A172 (cell line): ENCODE results near the gene NRDC. TPM values are rescaled to one million over a fixed set of nuclear protein-coding genes. Genes with fewer than 3 reads are reported as not detected.
"Not testable (repeated sequence)": the region's sequence is repeated elsewhere in the genome, so short reads cannot be mapped to it uniquely, and the experiment has no call there.

ENCODE experiments used
- DNase-seq: peaks from one replicate; pipeline ENCODE4 v3.0.0-alpha.2; 2015; ENCODE audit warnings: low spot score
- total RNA-seq: library from RNA; depleted of rRNA; stranded (reverse); fragments of >200 nt; shearing (Covaris generic); gene quantifications from 2 replicates; pipeline ENCODE4 v1.2.3, GENCODE V29; 2014; rRNA removed

The NRDC gene
- total RNA-seq, result 41.5 and 63.0 TPM in 2 replicates

DNA sequence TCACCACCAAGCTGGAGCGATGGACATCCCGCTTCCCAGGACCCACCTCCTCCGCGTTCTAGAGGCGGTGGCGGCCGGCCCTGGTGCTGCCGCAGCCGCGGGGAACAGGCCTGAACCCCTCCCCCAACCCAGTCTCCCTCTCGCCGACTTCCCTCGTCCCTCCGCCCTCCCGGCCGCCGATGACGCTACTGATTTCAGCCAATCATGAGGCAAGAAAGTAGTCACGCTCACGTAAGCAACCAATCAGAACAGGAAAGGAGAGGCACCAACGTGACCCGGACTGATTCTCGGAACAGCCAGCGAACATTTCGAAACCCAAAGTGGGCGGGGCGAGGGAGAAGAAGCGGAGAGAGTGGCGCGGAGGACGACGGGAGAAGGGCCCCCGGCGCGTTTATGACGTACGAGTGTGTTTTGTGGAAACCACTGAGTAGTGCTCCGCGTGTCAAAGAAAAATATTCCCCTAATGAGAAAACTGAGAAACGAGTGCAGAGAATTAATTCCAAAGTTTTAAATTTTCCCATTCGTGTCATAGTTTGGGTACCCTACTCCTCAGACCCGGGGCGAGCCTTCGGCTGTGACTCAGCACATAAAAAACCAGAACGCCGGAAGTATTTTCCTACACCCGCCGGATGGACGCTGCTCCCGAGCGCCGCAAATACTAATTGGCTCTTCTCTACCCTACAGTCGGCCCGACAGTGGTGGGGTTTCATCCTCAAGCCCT lies at the start of gene NRDC:
NRDC (minus strand) TSS at position 112 of the 721 bp plus-strand sequence. CDS start 112 bp downstream, outside the sequence.
- DNase-seq, result peak; percentile 99

- no peak for DNase-seq
Observed at GRCh38 chr1:51927029-51927428, 48.5 kb upstream of the NRDC start.

GRCh38 chr1:51926171-51926812 lies 47.8 kb upstream of the NRDC start:
- DNase-seq, result peak; percentile 19

DNA sequence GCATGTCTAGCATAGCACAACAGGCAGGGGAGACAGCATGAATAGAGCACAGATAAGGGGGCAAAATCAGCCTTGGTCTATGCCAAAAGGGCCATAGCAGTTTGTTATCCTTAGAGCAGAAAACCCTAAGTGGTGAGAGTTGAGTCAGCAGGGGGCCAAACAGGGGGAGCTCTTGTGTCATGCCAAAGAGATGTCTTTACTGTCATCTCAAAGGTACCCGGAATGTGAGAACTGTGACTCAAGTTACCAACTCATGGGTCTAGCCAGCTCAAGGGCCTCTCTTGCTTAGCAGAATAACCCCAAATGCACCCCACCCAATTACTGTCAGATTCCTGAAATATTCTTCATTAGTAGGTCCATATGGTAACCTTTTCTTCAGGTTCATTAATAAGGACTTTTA lies 45.9 kb upstream of the NRDC start:
- DNase-seq, result peak; percentile 11

DNA sequence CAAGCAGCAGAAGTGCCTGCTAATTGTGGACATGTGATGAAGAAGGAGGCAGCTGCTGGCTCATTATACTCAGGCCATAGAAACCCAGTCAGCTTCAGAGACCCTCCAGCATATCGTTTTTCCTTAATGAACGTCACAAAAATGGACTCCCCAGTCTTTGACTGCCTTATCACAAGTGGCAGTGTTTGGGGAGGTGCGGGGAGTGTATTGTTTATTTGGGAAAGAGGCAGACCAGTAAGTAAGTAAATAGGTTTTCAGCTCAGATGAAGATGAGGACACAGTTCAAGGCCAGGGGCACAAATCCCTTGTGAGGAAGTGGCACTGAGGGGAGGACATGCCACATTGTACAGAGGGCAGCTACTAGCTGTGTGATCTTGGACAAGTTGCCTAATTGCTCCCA lies 43.5 kb upstream of the NRDC start:
- DNase-seq, result no peak

GRCh38 chr1:51920130-51920529 lies 41.6 kb upstream of the NRDC start:
- DNase-seq, result no peak

DNA sequence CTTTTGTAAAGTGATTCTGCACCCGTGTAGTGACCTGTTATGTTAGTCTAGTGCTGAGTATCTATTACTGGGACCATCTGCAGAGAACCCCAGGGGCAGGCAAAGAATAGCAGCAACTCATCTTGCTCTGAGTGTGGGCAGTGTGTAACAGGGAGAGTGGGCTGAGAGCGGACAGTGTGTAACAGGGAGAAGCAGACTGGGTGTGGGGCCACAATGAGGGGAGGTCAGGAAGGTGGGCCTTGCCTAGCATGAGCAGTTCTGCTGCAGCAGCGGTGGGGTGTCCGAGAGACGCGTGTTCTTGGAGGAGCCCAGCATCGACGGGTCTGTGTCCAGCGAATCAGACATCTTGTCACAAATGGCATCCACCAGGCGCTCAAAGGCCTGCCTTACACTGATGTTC lies 41.2 kb upstream of the NRDC start:
- no peak for DNase-seq

DNA sequence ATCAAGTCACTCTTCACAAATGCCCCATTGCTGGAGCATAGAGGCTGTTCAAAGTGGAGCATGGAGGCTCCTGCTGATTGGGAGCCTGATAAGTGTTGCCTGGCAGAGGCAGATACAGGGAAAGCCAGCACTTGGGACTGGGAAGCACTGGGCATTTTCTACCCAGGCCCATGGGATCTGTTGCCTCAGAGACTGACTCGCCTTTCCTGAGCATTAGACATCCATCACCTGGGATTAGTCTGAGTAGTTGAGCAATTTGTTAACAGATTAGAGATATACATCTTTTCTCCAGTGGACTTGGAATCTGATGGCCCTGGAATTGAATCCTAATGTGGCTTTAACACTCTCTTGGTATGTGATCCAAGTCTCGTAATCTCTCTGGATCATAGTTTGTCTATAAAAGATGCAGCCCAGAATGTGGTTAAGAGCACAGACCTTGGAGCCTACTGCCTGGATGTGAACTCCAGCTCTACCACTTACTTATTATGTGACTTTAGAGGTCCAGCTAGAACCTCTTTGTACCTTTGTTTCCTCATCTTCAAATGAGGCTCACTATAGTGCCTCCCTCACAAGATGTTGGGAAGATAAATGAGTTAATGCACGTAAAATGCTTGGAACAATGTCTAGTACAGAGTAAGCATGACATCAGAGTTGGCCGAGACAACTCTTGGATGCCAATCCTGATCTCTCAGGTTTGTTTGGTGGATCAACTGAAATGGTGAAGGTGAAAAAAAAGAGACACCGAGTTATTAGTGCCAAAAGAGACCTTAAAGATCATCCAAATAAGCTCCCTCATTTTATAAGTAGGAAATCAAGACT lies 38.3 kb upstream of the NRDC start:
- DNase-seq, result peak; percentile 35

GRCh38 chr1:51915951-51916350 lies 37.4 kb upstream of the NRDC start:
- no peak for DNase-seq

- no peak for DNase-seq
Observed at GRCh38 chr1:51912881-51913280, 34.4 kb upstream of the NRDC start.

DNA sequence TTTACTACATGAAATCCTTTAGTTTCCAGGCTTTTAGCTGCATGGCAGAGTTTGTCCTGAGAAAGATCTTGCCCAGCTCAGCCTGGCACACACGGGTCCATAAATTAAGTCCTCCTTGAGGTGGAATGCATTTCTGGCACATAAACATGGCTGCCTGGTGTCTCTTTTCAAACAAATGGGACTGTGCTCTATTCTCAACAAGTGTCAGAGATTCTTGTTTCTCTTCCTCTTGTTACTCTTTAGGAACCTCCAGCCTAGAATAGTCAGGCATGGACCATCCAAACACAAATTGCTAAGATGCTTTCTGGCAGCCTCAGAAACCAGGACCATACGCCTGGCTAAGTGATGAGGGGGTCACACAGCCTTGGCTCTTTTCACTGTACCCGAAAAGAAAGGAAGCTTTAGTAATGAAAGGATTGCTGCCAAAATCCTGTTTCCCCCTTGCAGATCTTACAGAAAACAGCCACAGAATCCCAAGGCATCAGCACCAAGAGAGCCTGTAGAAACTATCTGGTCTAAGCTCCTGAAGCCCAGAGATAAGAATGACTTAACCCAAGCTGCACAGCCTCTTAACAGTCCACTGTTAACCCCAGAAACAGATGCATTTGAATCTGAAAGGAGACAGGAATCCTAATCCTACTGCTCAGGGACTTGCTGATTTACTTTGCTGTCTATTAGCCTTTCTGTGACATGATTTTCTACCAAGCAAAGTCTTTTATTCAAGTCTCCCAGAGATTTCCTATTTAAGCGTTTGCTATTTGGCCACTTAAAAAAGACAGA lies 31.9 kb upstream of the NRDC start:
- no peak for DNase-seq

DNA sequence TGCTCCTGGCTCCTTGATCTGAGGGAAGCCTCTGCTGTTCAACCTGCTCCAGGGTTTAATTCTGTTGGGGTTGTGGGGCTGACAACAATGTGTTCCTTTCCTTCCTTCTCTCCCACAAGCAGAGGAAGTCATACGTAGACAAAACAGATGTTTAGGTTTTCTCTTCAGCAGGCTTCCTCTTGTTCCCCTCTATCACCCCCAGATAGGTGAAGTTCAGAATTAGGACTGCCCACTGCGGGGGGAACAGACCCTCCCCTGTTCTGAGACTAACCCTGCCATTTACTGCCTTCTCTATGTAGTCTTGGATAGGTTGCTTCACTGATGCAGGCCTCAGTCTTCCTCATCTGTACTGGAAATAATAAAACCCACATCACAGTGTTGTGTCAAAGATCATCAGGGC lies 30.0 kb upstream of the NRDC start:
- DNase-seq, result no peak

DNA sequence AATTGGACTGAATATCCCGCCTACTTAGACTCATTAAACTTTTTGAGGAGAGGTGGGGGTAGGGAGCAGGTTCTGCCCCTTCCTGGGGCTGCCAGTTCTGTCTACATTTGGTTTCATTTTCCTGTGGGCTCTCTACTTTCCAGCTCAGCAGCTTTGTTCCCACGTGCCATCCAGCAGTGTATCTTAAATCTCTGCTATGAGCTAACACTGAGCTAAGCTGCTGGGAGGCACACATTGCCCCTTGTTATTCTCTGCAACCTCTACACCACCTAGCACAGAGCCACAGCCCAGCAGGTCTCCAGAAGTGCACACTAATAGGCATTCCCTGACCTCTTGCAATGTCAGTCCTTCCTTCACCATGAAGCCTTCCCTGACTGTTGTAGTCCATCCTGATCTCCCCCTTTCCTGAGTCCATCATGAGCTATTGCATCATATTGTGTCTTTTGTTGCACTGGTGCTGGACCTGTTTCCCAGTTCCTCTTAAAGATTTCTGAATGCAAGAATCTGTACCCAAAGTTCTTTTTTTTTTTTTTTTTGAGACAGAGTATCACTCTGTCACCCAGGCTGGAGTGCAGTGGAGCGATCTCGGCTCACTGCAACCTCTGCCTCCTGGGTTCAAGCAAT lies 28.7 kb upstream of the NRDC start:
- no peak for DNase-seq

DNA sequence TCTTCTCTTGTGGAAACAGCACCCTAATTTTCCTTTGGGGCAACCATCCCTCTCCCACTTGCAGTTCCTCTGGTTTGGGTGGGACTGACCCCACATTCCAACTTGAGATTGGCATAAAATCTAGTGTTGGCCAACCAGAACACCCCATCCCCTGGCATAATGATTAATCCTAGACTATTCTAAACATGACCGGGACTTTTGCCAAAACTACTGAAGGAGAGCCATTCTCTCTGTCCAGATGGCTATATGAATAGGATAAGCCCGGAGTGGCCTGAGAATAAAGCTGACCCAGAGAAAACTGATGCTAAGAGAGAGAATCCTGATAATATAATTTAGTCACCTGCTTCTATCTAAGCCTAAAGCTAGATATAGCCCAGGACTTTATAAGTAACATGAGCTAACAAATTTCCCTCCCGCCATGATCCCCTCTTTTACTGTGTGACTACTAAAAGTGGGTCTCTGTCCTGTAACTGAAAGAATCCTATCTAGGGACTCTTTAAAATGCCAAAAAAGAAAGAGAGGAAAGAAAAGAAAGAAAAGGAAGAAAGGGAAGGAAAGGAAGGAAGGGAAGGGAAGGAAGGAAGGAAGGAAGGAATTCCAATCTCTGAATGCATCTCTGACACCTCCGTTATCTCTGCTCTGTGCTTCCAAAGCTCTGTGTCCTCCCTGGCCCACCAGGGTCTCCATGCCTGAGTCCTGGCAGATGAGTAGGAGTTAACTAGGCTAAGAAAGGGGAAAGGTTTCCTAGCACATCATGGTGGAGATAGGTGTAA lies 28.0 kb upstream of the NRDC start:
- DNase-seq, result no peak

DNA sequence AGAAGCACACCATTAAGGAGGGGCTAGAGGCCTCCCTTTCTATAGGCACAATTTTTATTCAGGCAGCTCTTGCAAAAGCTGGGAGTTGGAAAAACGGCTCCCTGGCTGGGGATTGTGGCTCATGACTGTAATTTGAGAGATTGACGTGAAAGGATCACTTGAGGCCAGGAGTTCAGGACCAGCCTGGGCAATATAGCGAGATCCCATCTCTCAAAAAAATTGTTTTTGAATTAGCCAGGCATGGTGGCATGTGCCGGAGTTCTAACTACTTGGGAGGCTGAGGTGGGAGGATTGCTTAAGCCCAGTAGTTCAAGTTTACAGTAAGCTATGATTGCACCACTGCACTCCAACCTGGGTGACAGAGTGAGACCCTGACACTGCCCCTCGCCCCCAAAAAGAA lies 23.9 kb upstream of the NRDC start:
- no peak for DNase-seq

DNA sequence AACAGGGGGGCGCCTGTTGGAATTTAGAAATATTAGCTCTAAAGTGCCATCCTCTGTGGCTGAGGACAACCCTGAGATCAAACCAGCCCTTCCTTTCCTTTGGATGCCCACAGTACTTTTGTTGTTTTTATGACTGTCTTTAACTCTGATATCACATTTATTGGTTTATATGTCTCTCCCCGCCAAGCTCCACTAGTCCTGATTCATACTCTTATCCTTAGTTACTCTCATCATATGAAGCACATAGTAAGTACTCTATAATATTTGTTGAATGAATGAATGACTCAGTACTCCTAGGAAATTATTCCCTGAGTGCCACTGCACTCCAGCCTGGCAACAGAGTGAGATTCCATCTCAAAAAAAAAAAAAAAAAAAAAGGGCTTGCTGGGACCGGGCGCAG lies 22.6 kb upstream of the NRDC start:
- DNase-seq, result no peak

GRCh38 chr1:51899022-51899421 lies 20.5 kb upstream of the NRDC start:
- no peak for DNase-seq

GRCh38 chr1:51898090-51898734 lies 19.7 kb upstream of the NRDC start:
- DNase-seq, result peak; percentile 87

GRCh38 chr1:51897699-51898031 lies 19.1 kb upstream of the NRDC start:
- peak; percentile 79 for DNase-seq

GRCh38 chr1:51894748-51895147 lies 16.2 kb upstream of the NRDC start:
- not testable (repeated sequence) for DNase-seq
